HepG2 (cell line): ENCODE results near the gene PLSCR3. TPM values are rescaled to one million over a fixed set of nuclear protein-coding genes. Genes with fewer than 3 reads are reported as not detected.

Experiments used
- BHLHE40 ChIP-seq: IDR thresholded peaks from 2 replicates; pipeline ENCODE4 v1.6.1; 2011; ENCODE audit warnings: low read length, improper control_type of control experiment
- CREB1 ChIP-seq, 2 experiments: fragments of 450-650 bp in 1 of 2; IDR thresholded peaks; 2 replicates each; pipeline ENCODE4 v1.6.1; 2016 to 2017; ENCODE audit warnings: control low read depth in 1 of 2, mild to moderate bottlenecking in 1 of 2, missing compliant biosample characterization in 1 of 2, missing genetic modification characterization in 1 of 2
- CREM ChIP-seq, 2 experiments: sonication (generic) in 1 of 2; formaldehyde crosslinking in 1 of 2; IDR thresholded peaks; 2 replicates each; pipeline versions ENCODE4 v1.4.0 to v1.6.1; 2016 to 2020; ENCODE audit warnings: antibody characterized with exemption in 1 of 2, mild to moderate bottlenecking in 1 of 2, missing genetic modification reagents in 1 of 2
- PAX8 ChIP-seq: sonication (generic); formaldehyde crosslinking; IDR thresholded peaks from 2 replicates; pipeline ENCODE4 v1.8.0; 2022; ENCODE audit warnings: mild to moderate bottlenecking, missing genetic modification reagents, borderline replicate concordance
- POGZ ChIP-seq: sonication (generic); formaldehyde crosslinking; IDR thresholded peaks from 2 replicates; pipeline ENCODE4 v1.4.0; 2020; ENCODE audit warnings: mild to moderate bottlenecking, missing genetic modification reagents
- SALL2 ChIP-seq: sonication (generic); formaldehyde crosslinking; IDR thresholded peaks from 2 replicates; pipeline ENCODE4 v1.8.1; 2023; ENCODE audit warnings: mild to moderate bottlenecking, missing genetic modification reagents, inconsistent platforms
- TOE1 ChIP-seq: sonication (generic); formaldehyde crosslinking; IDR thresholded peaks from 2 replicates; pipeline ENCODE4 v1.4.0; 2020; ENCODE audit warnings: mild to moderate bottlenecking, missing genetic modification reagents
- ZNF331 ChIP-seq: sonication (generic); formaldehyde crosslinking; IDR thresholded peaks from 2 replicates; pipeline ENCODE4 v1.4.0; 2020; ENCODE audit warnings: missing genetic modification reagents
- ZNF530 ChIP-seq: sonication (generic); formaldehyde crosslinking; IDR thresholded peaks from 2 replicates; pipeline ENCODE4 v1.5.0; 2020; ENCODE audit warnings: low read depth, mild to moderate bottlenecking, missing genetic modification reagents
- ZNF83 ChIP-seq: sonication (generic); formaldehyde crosslinking; IDR thresholded peaks from 2 replicates; pipeline ENCODE4 v1.4.0; 2020; ENCODE audit warnings: missing genetic modification reagents, mild to moderate bottlenecking, borderline replicate concordance
- polyA plus RNA-seq, 8 experiments: library from polyadenylated mRNA; depleted of rRNA in 3 of 8; stranded (reverse) in 7 of 8; unstranded in 1 of 8; fragments of >200 nt; fragmentation: Illumina TruSeq in 4 of 8; extraction: Trizol in 4 of 8; gene quantifications; 2 replicates each; pipeline versions ENCODE4 v1.2.1 to v1.2.3, GENCODE V29; 2011 to 2016; ENCODE audit warnings: low read depth in 4 of 8, missing spikeins in 1 of 8, mixed read lengths in 1 of 8; ENCODE audit not compliant: insufficient read depth in 1 of 8
- total RNA-seq, 5 experiments: library from RNA; depleted of rRNA; stranded (reverse); fragments of >200 nt; fragmentation: Illumina TruSeq; extraction: Trizol; gene quantifications; 2 replicates each; pipeline ENCODE4 v1.2.3, GENCODE V29; 2016; ENCODE audit warnings: low read depth in 1 of 5
- TF ChIP-seq, protein P1 (sequence below): sonication (generic); formaldehyde crosslinking; IDR thresholded peaks from 2 replicates; pipeline ENCODE4 v1.4.0; 2020; ENCODE audit warnings: missing genetic modification reagents
- TF ChIP-seq, protein P2 (sequence below): sonication (generic); formaldehyde crosslinking; IDR thresholded peaks from 2 replicates; pipeline ENCODE4 v1.5.1; 2020; ENCODE audit warnings: missing genetic modification reagents, mild to moderate bottlenecking, borderline replicate concordance
- TF ChIP-seq, protein P3 (sequence below): sonication (generic); formaldehyde crosslinking; IDR thresholded peaks from 2 replicates; pipeline ENCODE4 v1.4.0; 2020; ENCODE audit warnings: missing genetic modification reagents
- TF ChIP-seq, protein P4 (sequence below): sonication (generic); formaldehyde crosslinking; IDR thresholded peaks from 2 replicates; pipeline ENCODE4 v1.4.0; 2020; ENCODE audit warnings: mild to moderate bottlenecking, low read depth, missing genetic modification reagents
- TF ChIP-seq, protein P5 (sequence below): sonication (generic); formaldehyde crosslinking; IDR thresholded peaks from 2 replicates; pipeline ENCODE4 v1.4.0; 2020; ENCODE audit warnings: mild to moderate bottlenecking, missing genetic modification reagents
- TF ChIP-seq, protein P6 (sequence below): sonication (generic); formaldehyde crosslinking; IDR thresholded peaks from 2 replicates; pipeline ENCODE4 v1.4.0; 2020; ENCODE audit warnings: missing genetic modification reagents

The PLSCR3 gene
- total and polyA plus RNA-seq, 2 of the 13 experiments (the other 11 are each of a cell fraction or from before 2014, with no cell fraction given), result 5.6 to 6.2 TPM

DNA sequence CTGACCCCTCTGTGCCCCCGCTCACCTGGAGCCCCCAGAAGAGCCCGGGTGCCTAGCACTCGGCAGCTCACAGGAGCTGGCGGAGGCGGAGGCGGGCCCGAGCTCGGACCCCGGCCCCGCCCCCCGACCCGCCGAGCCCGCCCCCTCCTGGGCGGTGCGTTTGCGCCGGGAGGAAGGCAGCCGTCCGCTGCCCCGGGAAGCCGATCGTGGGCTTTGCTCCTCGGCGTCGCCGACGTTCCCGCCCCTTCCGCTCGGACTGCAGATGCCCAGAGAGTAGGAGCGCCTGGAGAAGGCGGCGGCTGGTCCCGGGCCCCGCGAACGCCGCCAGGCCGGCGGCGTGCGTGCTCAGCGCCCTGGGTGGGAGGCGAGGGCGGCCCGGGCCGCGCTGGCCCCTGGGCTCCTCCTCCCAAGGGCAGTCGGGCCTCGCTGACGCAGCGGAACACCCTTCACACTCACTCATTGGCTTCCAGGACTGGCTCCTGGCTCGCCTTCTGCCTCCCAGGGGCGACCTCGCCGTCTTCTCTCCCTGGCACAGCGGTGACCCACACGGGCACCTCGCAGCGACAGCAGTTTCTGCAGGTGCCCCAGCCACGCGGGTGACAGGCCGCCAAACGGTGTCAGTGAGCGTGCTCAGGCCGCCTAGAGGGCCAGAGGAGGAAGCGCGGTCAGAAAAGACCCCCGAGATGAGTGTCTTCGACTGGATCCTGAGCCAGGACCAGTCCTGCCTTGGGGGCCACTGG, at the start of gene PLSCR3 (continued):
- TF ChIP-seq, protein P1, sequence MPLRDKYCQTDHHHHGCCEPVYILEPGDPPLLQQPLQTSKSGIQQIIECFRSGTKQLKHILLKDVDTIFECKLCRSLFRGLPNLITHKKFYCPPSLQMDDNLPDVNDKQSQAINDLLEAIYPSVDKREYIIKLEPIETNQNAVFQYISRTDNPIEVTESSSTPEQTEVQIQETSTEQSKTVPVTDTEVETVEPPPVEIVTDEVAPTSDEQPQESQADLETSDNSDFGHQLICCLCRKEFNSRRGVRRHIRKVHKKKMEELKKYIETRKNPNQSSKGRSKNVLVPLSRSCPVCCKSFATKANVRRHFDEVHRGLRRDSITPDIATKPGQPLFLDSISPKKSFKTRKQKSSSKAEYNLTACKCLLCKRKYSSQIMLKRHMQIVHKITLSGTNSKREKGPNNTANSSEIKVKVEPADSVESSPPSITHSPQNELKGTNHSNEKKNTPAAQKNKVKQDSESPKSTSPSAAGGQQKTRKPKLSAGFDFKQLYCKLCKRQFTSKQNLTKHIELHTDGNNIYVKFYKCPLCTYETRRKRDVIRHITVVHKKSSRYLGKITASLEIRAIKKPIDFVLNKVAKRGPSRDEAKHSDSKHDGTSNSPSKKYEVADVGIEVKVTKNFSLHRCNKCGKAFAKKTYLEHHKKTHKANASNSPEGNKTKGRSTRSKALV (CRISPR knock-in tag), result no peak
- TF ChIP-seq, protein P2, sequence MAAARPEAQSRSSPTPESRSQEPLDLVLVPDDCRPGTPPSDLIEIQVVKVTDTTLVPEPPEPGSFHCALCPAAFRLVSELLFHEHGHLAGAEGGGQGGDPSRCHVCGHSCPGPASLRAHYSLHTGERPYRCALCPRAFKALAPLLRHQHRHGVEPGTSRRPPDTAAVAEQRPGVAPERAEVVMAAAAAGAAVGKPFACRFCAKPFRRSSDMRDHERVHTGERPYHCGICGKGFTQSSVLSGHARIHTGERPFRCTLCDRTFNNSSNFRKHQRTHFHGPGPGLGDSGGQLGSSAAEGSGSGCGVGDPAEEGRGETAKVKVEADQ (CRISPR knock-in tag), result peak; percentile 58; the same call in 1 of the 2 replicates
- TF ChIP-seq, protein P3, sequence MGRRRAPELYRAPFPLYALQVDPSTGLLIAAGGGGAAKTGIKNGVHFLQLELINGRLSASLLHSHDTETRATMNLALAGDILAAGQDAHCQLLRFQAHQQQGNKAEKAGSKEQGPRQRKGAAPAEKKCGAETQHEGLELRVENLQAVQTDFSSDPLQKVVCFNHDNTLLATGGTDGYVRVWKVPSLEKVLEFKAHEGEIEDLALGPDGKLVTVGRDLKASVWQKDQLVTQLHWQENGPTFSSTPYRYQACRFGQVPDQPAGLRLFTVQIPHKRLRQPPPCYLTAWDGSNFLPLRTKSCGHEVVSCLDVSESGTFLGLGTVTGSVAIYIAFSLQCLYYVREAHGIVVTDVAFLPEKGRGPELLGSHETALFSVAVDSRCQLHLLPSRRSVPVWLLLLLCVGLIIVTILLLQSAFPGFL, result no peak
- TF ChIP-seq, protein P4, sequence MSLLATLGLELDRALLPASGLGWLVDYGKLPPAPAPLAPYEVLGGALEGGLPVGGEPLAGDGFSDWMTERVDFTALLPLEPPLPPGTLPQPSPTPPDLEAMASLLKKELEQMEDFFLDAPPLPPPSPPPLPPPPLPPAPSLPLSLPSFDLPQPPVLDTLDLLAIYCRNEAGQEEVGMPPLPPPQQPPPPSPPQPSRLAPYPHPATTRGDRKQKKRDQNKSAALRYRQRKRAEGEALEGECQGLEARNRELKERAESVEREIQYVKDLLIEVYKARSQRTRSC, result no peak
- TF ChIP-seq POGZ (no peak), SALL2 (CRISPR knock-in tag) (no peak), ZNF331 (peak; percentile 36), BHLHE40 (no peak), CREB1 (IDR thresholded peaks at IDR 0.05) (no peak), CREB1 (CRISPR knock-in tag; IDR thresholded peaks at IDR 0.05) (no peak), PAX8 (CRISPR knock-in tag) (0 out of 2 replicates have a peak, but pooled peaks have one; percentile 15), CREM (IDR thresholded peaks at IDR 0.05) (no peak), CREM (CRISPR knock-in tag; IDR thresholded peaks at IDR 0.05) (no peak), TOE1 (CRISPR knock-in tag) (no peak), ZNF83 (CRISPR knock-in tag) (0 out of 2 replicates have a peak, but pooled peaks have one; percentile 60), ZNF530 (CRISPR knock-in tag) (no peak)
- TF ChIP-seq, protein P5, sequence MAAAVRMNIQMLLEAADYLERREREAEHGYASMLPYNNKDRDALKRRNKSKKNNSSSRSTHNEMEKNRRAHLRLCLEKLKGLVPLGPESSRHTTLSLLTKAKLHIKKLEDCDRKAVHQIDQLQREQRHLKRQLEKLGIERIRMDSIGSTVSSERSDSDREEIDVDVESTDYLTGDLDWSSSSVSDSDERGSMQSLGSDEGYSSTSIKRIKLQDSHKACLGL, result peak; percentile 50; the same call in 1 of the 2 replicates
- TF ChIP-seq, protein P6, sequence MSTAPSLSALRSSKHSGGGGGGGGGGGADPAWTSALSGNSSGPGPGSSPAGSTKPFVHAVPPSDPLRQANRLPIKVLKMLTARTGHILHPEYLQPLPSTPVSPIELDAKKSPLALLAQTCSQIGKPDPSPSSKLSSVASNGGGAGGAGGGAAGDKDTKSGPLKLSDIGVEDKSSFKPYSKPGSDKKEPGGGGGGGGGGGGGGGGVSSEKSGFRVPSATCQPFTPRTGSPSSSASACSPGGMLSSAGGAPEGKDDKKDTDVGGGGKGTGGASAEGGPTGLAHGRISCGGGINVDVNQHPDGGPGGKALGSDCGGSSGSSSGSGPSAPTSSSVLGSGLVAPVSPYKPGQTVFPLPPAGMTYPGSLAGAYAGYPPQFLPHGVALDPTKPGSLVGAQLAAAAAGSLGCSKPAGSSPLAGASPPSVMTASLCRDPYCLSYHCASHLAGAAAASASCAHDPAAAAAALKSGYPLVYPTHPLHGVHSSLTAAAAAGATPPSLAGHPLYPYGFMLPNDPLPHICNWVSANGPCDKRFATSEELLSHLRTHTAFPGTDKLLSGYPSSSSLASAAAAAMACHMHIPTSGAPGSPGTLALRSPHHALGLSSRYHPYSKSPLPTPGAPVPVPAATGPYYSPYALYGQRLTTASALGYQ (CRISPR knock-in tag), result no peak
